Hematopoietic multipotent progenitor cell treated with erythropoietin and hydrocortisone succinate and interleukin-3 and kit ligand, for 6 days (in vitro differentiated cells): ENCODE data around the gene OR52W1.
"Not testable (repeated sequence)": the region's sequence is repeated elsewhere in the genome, so short reads cannot be mapped to it uniquely, and the experiment has no call there.

Experiments used
- DNase-seq: peaks from one replicate; pipeline ENCODE4 v3.0.0-alpha.2; 2015

Gene OR52W1

DNA sequence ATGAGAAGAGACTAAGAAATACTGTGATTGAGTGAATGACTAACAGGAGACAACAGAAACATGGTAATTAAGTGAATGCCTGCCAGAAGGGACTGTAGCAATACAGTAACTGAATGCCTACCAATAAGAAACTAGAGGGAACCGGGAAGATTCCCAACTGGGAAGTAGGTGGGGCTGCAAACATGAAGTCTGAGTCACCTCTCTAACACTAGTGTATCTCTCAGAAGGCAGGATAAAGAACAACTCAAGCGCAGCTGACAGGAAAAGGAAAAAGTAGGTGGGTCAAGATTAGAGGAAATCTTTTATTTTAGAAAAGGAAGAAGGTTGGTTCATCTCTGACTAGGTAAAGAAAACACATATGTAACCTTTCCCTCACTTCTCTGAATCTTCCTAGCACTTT is 20.3 kb downstream of the OR52W1 start:
- DNase-seq, result no peak

GRCh38 chr11:6223854-6224253 is 24.8 kb downstream of the OR52W1 start:
- no peak for DNase-seq

DNA sequence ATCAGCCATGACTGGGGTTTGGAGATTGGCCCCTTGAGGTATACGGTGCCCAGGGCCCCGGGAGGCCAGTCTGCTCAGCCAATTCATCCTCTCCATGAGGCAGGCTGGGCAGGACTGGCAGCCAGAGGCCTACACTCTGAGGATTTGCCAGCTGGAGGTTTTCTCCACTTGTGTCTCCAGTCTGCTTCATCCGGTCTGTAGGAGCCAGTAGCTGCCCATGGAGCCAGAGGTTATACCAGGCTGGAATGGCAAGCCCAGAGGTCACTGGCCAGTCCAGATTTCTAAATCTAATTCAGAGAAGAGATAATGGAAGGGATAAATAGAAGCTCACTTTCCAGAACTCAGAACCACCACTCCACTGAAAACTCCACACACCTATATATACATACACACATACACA is 25.4 kb downstream of the OR52W1 start:
- no peak for DNase-seq

DNA sequence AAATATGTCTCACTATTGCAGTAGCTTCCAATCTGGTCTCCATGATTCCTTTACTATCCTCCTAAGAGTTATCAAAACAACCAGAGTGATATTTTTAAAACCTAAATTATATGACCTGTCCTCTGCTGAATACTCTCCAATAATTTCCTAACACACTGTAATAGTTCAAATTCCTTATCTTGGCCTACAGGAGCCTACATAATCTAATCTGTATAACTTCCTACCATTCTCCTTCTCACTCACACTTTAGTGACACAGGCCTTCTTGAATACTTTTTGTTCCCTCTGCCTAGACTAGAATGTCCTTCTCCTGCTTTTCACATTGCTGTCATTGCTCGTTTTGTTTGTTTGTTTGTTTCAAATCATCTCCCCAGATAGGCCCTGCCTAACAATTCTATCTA is 26.0 kb downstream of the OR52W1 start:
- DNase-seq, result peak; percentile 44

- DNase-seq, result peak; percentile 53
Observed at GRCh38 chr11:6225896-6226295, 26.9 kb downstream of the OR52W1 start.

DNA sequence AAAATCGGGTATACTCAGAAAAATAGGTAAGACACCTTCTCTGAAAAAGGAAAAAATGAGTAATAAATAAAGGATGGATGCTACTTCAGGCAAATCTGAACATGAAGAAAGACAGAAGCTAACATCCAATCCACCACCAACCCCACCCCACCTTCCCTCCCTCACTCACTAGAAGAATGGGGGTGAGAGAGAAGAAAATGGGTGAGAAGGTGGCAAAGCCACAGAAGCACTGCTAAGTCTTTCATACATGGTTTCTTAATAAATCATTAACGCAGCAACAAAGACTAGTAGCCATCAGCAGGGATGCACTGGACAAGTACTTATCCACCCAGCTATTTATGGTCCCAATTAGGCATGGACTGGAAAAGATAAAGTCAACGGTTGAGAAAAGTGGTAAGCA is 29.5 kb downstream of the OR52W1 start:
- DNase-seq, result no peak

- no peak for DNase-seq
Observed at GRCh38 chr11:6229911-6230310, 30.9 kb downstream of the OR52W1 start.

DNA sequence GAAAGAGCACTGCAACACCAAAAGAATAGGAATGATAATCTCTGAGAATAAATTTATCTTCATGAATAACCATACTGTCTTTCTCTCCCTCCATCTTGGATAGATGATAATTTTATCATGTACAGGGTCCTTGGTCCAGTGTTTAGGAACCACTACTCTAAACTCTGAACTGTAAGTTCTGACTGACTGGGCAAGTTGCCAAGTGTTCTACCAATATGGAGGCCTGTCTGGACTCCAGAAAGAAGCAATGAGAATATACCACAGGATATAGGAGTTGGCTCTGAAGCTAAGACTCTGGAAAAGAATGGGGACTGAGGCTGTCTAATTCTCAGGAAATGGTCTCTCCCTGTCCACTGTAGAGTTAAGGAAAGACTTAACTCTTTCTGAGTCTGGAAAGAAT is 33.9 kb downstream of the OR52W1 start:
- peak; percentile 57 for DNase-seq

- DNase-seq, result peak; percentile 20
Observed at GRCh38 chr11:6233984-6234386, 35.0 kb downstream of the OR52W1 start.

- DNase-seq, result peak; percentile 100
Observed at GRCh38 chr11:6234387-6235107, 35.5 kb downstream of the OR52W1 start, which contains the start of gene FHIP1B. TSS of gene FHIP1B (minus strand) at chr11:6234636. CDS start at chr11:6224516, 10,120 bp downstream.

DNA sequence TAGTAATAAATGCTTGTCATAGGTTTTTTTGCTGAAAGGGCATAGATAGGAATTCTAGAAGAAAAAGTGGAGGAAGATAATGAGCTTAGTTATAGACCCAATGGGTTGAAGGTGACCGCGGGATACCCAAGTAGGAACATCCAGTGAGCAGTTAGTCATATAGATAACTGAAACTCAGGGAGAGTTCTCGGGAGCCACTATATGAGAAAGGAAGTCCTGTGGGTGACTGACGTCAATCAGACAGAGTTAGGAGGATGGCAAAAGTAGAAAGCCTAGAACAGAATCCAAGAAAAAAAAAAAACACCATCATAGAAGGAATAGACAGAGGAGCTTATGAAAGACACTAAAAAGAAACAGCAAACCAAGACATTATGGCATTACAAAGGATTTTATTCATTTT is 38.2 kb downstream of the OR52W1 start:
- DNase-seq, result no peak

- DNase-seq, result peak; percentile 53
Observed at GRCh38 chr11:6237761-6238302, 38.8 kb downstream of the OR52W1 start.

DNA sequence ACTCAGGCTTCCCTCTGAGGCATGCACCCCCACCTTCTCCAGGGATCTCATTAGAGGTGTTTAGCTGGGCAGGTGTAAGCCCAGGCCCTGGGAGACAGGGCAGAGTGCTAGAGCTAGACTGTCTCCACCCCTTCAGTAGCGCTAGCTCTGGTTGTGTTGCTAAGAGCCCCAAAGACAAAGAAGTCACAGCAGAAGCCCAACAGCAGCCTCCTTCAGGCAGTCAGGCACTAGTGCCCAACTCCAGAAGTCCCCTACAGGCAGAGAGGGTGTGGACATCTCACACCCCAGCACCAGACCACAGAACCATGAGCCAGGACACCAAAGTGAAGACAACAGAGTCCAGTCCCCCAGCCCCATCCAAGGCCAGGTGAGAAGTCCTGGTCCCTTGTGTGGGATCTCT is 39.9 kb downstream of the OR52W1 start, which contains the start of gene CNGA4:
Gene CNGA4, plus strand, starts transcription at position 188 of the 400 bp plus-strand sequence. Its CDS starts 118 bp downstream, at position 306.
- peak; percentile 45 for DNase-seq

DNA sequence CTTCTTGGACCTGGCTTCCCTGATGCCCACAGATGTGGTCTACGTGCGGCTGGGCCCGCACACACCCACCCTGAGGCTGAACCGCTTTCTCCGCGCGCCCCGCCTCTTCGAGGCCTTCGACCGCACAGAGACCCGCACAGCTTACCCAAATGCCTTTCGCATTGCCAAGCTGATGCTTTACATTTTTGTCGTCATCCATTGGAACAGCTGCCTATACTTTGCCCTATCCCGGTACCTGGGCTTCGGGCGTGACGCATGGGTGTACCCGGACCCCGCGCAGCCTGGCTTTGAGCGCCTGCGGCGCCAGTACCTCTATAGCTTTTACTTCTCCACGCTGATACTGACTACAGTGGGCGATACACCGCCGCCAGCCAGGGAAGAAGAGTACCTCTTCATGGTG is 41.1 kb downstream of the OR52W1 start:
- no peak for DNase-seq

- no peak for DNase-seq
Observed at GRCh38 chr11:6240781-6241180, 41.8 kb downstream of the OR52W1 start.

DNA sequence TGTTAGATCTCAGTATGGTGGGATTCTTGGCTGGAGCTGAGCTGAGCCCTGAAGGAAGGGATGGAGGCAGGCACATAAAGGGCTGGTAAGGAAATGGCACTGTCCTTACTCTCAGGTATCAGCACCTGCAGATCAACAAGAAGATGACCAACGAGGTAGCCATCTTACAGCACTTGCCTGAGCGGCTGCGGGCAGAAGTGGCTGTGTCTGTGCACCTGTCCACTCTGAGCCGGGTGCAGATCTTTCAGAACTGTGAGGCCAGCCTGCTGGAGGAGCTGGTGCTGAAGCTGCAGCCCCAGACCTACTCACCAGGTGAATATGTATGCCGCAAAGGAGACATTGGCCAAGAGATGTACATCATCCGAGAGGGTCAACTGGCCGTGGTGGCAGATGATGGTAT is 42.3 kb downstream of the OR52W1 start:
- no peak for DNase-seq

- no peak for DNase-seq
Observed at GRCh38 chr11:6245536-6245935, 46.5 kb downstream of the OR52W1 start.

DNA sequence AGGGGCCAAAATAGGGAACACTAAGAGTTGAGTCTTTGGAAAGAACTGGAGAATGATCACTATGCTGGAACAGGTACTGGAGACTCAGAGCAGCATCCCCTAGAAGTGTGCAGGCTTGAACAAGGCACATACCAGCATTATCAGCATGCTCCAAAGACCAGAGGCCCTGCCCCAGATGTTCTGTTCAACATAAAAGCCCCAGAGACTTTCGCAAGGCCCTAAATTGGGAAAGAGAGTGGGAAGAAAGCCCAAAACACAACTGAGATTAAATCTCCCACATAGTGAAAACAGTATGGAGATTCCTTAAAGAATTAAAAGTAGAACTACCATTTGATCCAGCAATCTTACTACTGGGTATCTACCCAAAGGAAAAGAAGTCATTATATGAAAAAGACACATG is 49.2 kb downstream of the OR52W1 start:
- no peak for DNase-seq

DNA sequence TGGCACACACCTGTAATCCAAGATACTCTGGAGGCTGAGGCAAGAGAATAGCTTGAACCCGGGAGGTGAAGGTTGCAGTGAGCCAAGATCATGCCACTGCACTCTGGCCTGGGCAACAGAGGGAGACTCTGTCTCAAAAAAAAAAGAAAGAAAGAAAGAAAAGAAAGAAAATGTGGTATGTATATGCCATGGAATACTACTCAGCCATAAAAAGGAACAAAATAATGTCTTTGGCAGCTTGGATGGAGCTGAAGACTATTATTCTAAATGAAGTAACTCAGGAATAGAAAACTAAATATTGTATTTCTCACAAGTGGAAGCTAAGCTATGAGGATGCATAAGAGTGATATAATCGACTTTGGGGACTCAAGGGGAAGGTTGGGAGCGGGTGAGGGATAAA is 49.9 kb downstream of the OR52W1 start:
- not testable (repeated sequence) for DNase-seq
